ENCODE results near the gene AUH.
"Not testable (repeated sequence)": the region's sequence is repeated elsewhere in the genome, so short reads cannot be mapped to it uniquely, and the experiment has no call there.

The AUH gene

GRCh38 chr9:91378054-91378453, 16.3 kb upstream of the AUH start:
- DNase-seq = not testable (repeated sequence)

- DNase-seq = peak; percentile 27
Measured at GRCh38 chr9:91376239-91376638, 14.5 kb upstream of the AUH start.

DNA sequence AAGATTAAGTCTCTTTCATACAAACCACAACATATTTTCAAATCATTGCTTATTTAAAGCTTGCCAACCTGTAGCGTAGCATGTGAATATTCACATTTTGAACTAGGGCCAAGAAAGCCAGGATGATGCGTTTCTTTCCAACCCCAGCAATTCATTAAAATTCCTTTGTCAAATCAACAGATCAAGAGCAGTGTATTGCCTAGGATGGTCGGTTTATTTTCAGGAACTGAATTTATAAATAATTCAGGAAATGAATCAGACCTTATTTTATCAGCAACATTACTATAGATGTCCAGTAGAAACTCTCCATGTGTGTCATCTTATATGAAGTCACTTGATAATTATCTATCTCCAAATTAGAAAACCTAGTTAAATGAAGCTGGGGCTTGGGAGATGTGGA, 13.2 kb upstream of the AUH start:
- no peak for DNase-seq

DNA sequence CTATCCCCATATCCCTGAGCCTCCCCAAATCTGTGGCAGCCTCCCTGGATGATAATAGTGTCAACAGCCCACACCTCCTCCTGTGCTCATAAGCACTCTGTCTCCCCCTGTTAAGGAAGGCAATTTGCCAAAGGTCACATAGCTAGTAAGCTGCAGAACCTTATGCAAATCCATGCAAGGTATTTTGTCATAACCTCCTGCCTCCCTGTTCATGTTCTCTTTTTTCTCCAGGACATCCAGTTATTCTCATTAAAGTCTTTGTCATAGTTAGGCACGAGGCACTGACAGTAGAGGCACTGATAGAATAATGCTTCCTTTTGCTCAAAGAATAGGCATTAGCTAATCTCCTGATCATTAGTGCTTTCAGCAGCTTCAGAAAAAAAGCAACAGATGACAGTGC, 10.2 kb upstream of the AUH start:
- no peak for DNase-seq

DNA sequence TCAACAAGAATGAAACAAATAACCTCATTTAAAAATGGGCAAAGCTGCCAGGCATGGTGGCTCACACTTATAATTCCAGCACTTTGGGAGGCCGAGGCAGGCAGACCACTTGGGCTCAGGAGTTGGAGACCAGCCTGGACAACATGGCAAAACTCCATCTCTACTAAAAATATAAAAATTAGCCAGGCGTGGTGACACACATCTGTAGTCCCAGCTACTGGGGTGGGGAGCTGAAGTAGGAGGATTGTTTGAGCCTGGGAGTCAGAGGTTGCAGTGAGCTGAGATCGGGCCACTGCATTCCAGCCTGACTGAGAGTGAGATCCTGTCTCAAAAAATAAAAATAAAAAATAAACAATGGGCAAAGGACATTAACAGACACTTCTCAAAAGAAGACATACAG, 8.3 kb upstream of the AUH start:
- DNase-seq = not testable (repeated sequence)

DNA sequence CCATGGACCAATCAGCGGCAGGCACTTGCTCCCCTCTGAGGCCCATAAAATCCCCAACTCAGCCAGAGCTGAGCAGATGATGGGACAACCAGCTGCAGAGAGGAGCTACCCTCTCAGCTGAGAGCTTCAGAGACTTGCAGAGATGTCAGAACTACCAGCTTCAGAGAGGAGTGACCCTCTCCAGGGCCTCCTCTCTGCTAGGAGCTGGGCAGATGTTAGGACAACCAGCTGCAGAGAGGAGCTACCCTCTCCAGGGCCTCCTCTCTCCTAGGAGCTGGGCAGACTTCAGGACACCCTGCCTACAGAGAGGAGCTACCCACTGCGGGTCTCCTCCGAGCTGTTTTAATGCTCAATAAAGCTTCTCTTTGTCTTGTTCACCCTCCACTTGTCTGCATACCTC, 3.0 kb upstream of the AUH start:
- no peak for DNase-seq

DNA sequence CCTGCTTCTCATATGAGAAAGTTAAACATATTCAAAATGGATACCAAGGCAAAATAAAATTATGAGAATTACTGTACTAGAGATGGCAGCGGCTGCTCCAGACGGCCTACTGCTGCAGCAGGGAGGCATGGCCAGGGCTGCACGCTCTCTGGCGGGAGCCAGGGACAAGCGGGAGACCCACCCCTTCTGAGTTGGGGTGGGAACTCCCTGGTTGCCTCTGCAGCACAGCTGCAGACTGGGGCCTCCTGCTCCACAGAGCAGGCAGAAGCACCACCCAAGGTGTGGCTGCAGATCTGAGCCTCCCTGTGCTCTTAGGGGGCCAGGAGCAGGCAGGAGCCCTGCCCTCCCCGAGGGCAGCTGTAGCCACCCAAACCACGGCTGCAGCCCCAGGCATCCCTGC, 2.3 kb upstream of the AUH start:
- no peak for DNase-seq

DNA sequence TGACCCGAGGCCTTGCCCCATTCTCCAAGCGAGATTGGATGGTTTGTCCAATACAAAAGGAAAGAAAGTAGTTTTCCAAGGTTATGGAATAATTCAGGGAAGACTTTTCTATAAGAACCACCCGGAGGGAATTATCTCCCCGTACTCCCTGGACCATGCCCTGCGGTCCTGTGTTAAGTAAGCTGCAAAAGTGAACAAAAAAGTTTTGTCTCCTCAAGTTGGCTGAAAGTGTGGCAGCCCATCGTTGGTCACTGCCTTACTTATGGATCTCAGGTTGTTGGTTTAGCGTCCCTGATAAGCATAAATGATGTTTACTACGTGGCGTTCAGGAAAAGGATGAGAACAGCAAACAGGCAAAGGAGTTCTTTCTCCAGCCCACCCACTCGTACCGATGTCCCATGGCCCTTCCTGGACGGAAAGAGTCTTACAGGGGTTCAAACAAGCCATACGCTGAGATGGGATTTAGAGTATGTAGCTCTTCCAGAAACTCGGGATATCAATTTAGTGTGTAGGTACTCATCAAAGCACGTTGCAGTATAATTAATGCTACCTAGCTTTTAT, 413 bp upstream of the AUH start:
- no peak for DNase-seq

GRCh38 chr9:91360551-91361290, 997 bp downstream of the AUH start:
- no peak for DNase-seq

DNA sequence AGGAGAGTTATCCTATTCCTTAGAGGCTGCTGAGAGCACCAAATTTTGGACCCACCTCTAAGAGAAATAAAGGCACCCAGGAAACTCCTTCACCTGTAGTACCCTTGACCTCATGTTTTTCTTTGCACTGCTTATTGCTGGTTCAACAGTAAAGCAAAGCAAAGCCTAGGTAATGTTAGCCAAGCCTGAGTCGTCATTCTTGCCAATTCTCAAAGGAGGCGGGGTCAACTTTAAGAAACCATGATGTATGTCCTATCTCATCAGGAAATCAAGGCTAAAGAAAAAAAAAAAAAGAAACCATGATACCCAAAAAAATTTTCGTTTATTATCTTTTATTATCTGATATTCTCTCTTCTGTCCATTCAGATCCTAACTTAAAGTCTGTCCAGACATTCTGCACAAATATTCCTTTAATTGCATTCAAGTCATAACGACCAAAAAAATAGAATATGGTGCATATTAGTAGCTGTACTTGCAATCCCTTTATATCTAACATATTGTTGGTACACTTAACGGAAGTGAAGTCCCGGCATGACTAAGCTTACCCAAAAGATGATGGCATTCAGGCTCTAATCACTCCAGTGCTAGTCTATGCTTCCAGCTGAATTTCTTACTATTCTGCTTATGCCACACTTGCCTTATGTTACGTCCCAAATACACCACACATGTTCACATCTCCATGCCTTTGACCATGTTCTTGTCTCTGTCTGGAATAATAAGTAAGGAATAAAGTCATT, 1.8 kb downstream of the AUH start:
- no peak for DNase-seq

DNA sequence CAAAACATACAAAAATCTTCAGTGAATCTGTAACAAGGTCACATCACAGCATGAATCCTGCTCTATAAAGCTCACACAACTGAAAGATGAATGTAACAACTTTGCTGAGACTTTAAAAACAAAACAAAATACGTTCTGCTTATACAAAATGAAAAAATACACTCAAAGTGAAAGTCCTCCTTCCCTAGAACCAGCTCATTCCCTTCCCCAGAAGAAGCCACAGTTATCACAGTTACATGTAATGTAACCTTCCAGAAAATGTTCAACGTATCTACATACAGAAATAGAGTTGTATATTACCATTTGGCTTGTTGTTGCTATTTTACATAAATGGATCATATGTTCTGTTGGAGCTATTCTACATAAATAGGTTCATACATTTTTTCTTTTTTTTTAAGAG, 2.6 kb downstream of the AUH start:
- DNase-seq = no peak

DNA sequence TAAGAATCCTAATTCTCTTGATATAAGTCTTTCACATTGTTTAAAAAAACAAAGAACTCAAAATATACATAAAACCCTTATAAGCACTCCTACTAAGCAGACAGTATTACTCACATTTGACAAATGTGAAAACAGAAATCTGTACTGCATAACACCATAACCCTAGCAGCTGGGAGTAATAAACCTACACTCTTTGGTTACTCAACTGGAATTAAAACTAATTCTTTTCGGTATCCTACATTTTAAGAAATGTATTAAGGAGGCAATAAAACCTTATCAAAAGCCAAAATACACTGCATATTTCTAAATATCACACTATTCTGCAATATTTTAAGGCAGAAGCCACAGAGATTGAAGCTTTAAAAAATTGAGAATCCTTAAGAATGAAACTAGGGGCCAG, 6.8 kb downstream of the AUH start:
- DNase-seq = no peak

DNA sequence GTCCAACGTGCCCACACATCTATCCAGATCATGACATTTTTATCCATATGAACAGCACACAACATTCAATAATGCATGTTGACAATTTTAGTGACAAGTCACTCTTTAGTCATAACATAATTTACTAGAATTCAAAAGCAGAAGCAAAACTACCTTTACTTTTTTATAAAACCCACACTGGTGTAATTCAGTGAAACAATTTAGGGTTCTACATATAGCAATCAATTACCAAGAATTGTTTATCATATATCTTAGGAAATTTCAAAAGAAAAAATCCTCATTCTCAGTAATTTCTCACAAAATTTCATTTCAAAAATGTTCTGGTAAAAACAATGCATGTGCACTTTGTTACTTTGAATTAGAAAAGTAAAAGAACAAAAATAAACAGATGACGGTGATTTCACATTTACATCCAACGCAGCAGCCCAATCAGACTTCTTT, 12.6 kb downstream of the AUH start:
- DNase-seq = no peak

DNA sequence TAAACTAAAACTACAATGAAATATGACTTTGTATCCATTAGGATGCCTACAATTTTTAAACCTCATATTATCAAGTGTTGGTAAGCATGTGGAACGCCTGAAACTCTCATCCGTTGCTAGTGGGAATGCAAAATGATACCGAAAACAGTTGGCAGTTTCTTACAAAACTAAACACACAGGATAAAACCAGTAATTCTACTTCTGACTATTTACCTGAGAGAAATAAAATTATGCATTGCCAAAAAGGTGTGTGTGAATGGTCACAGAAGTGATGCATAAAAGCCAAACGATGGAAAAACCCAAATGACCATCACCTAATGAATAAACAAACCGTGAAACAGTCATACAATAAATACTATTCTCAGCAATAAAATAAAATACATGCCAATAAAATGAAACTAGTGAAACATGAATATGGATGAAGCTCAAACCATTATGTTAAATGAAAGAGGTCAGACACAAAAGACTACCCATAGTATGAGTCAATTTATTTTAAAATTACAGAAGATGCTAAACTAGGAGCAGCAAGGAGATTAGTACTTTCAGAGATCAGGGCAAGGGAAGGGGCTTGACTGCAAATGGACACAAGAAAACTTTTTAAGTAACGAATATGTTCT, 13.4 kb downstream of the AUH start:
- no peak for DNase-seq

DNA sequence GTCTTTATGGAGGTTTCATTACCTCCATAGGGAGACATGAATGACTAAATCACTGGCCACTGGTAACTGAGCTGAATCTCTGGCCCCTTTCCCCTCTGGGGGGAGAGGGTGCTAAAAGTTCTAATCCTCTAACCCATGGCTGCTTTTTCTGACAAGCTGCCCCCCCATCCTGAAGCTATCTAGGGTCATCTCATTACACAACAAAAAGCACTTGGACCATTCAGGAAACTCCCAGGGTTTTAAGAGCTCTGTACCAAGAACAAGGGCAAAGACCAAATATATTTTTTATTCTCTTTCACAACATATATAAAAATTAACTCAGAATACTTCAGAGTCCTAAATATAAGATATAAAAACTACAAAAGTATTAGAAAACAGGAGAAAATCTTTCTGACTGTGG, 14.3 kb downstream of the AUH start:
- no peak for DNase-seq

- DNase-seq = no peak
Measured at GRCh38 chr9:91346644-91347043, 15.1 kb downstream of the AUH start.

DNA sequence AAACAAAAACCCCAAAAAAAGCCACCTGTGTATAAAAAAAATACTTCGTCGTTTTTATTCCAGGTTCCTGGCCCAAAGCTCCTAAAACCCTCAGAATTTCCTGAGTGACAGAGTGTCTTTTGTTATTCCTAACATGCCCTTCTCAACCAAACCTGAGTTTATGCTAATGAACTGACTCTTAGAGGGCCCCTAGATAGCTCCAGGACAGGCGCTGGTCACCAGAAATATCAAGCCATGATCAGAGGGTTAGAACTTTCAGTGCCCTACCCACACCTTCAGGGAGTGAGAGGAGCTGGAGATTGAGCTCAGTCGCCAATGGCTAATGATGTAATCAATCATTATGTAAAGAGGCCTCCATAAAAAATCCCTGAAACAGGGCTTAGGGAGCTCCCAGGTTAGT, 15.7 kb downstream of the AUH start:
- no peak for DNase-seq

DNA sequence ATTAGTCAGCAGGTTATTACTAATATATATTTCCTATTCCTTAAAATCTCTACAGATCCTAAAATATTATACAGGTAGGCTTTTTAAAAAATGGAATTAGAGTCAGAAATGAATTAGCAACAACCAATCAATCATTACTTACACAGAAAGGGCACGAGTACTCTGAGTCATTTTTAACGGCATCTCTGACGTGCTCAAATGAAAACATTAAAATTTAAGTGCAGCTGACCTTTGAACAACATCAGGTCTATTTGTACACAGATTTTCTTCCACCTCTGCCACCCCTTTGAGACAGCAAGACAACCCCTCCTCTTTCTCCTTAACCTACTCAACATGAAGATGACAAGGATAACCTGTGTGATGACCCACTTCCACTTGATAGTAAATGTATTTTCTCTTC, 19.1 kb downstream of the AUH start:
- DNase-seq = no peak

- no peak for DNase-seq
Measured at GRCh38 chr9:91341749-91342148, 20.0 kb downstream of the AUH start.

DNA sequence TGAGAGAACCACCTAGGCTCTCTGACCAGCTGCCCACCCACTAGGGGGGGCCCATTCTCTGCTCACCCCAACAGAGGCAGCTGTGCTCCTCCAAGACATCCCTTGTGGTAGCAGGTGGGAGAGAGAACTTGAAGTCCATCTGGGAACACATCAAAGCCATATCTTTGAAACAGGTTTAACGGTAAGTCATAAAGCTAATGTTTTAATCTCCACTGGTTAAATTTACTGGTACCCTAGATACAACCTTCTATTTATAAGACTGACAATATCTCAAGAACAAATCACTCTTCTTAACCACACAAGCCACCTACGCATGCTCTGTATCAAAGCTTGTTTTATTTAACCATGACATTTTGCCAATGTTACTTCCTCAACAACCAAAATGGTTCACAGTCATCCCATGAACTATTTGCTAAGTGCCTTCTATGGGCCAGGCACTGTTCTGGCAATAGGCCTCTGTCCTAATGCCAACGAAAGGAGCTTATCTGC, 20.4 kb downstream of the AUH start:
- DNase-seq = no peak

- DNase-seq = no peak
Measured at GRCh38 chr9:91340395-91340967, 21.2 kb downstream of the AUH start.

DNA sequence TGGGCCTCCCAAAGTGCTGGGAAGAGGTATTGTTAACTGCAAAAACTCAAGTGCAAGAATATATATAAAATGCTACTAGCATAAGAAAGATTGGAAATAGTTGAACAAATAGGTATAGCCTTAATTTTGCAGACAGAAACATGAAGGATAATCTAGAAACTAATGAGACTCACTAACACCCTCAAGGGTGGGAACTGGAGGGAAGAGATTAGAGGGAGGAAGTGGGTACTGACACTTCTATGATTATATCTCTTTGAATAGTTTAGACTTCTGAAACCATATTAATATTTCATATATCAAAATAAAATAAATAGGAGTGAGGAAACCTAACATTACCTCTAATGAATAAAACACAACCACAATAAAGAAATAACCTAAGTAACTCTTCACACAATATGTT, 23.0 kb downstream of the AUH start:
- DNase-seq = no peak

- DNase-seq = no peak
Measured at GRCh38 chr9:91336786-91337185, 24.9 kb downstream of the AUH start.
